ENCODE data around the gene PODXL. TPM values are rescaled to one million over a fixed set of nuclear protein-coding genes. Genes with fewer than 3 reads are reported as not detected.

Gene PODXL
- total and polyA plus RNA-seq, 10 of the 15 experiments (the other 5 are each of a cell fraction or from before 2014, with no cell fraction given): 0.04 to 1.8 (median 0.38) TPM

DNA sequence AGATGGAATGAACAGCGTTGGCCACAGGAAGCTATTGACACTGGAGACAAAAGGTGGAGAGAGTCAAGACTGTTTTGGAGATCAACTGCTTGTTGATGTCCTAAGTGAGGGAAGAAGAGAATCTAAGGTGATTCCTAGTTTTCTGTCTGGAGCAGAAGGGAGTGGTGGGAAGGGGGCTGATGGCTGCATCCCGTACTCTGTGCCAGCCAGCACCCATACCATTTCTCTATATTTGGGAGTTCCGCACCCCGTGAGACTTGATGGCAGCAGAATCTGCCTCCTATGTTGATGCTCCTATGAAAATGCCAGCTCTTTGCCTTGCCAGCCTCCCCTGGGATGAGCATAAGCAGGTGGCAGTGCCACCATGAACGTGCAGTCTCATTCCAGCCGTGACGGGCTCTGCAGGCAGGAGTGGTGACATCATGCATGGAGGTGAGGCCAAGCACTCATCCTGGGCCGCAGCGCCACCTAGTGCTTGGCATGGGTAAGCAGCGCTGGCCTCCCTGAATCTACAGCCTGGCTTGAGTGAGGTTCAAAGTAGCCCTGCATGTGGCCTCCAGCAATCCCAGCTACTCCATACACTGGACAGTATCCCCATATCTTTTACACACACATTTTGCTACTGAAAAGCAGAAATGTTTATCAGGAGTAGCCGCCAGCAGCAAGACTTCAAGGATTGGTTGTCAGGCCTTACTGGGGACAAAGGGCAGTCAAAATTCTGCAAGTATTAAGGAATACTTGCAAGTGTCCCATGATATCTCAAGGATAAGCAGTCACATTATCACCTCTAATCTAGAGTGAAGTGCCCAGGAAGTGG, 43.0 kb downstream of the PODXL start (continued):
- TF ChIP-seq, protein P1, sequence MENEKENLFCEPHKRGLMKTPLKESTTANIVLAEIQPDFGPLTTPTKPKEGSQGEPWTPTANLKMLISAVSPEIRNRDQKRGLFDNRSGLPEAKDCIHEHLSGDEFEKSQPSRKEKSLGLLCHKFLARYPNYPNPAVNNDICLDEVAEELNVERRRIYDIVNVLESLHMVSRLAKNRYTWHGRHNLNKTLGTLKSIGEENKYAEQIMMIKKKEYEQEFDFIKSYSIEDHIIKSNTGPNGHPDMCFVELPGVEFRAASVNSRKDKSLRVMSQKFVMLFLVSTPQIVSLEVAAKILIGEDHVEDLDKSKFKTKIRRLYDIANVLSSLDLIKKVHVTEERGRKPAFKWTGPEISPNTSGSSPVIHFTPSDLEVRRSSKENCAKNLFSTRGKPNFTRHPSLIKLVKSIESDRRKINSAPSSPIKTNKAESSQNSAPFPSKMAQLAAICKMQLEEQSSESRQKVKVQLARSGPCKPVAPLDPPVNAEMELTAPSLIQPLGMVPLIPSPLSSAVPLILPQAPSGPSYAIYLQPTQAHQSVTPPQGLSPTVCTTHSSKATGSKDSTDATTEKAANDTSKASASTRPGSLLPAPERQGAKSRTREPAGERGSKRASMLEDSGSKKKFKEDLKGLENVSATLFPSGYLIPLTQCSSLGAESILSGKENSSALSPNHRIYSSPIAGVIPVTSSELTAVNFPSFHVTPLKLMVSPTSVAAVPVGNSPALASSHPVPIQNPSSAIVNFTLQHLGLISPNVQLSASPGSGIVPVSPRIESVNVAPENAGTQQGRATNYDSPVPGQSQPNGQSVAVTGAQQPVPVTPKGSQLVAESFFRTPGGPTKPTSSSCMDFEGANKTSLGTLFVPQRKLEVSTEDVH (IDR thresholded peaks at IDR 0.05; ENCODE audit: low read depth, partially characterized antibody): no peak
- no peak for TF ChIP-seq FOXK2 (IDR thresholded peaks at IDR 0.05)
- peak; percentile 66 for TF ChIP-seq JUND (IDR thresholded peaks at IDR 0.05; ENCODE audit: low read depth, low read length)
- TF ChIP-seq CEBPB (IDR thresholded peaks at IDR 0.05; ENCODE audit: borderline replicate concordance in 1 of 2, low read depth in 2 of 2, low read length in 2 of 2): no peak
- TF ChIP-seq CHD1 (IDR thresholded peaks at IDR 0.05; ENCODE audit: low read depth, low read length): no peak
- TF ChIP-seq MYB (IDR thresholded peaks at IDR 0.05; ENCODE audit: borderline replicate concordance, low read depth, low read length): no peak
- no peak for TF ChIP-seq POLR2AphosphoS2 (IDR thresholded peaks at IDR 0.05; ENCODE audit: low read depth, low read length)
- no peak for TF ChIP-seq CBFB (IDR thresholded peaks at IDR 0.05; ENCODE audit: low read depth)
- TF ChIP-seq YY1 (IDR thresholded peaks at IDR 0.05; ENCODE audit: low read depth, low read length): peak; percentile 59; the same call in 1 of the 2 replicates
- TF ChIP-seq WRNIP1 (IDR thresholded peaks at IDR 0.05; ENCODE audit: borderline replicate concordance, low read depth, low read length): no peak
- no peak for TF ChIP-seq ZNF687 (IDR thresholded peaks at IDR 0.05)
- TF ChIP-seq BACH1 (IDR thresholded peaks at IDR 0.05; ENCODE audit: borderline replicate concordance): no peak
- TF ChIP-seq, protein P2, sequence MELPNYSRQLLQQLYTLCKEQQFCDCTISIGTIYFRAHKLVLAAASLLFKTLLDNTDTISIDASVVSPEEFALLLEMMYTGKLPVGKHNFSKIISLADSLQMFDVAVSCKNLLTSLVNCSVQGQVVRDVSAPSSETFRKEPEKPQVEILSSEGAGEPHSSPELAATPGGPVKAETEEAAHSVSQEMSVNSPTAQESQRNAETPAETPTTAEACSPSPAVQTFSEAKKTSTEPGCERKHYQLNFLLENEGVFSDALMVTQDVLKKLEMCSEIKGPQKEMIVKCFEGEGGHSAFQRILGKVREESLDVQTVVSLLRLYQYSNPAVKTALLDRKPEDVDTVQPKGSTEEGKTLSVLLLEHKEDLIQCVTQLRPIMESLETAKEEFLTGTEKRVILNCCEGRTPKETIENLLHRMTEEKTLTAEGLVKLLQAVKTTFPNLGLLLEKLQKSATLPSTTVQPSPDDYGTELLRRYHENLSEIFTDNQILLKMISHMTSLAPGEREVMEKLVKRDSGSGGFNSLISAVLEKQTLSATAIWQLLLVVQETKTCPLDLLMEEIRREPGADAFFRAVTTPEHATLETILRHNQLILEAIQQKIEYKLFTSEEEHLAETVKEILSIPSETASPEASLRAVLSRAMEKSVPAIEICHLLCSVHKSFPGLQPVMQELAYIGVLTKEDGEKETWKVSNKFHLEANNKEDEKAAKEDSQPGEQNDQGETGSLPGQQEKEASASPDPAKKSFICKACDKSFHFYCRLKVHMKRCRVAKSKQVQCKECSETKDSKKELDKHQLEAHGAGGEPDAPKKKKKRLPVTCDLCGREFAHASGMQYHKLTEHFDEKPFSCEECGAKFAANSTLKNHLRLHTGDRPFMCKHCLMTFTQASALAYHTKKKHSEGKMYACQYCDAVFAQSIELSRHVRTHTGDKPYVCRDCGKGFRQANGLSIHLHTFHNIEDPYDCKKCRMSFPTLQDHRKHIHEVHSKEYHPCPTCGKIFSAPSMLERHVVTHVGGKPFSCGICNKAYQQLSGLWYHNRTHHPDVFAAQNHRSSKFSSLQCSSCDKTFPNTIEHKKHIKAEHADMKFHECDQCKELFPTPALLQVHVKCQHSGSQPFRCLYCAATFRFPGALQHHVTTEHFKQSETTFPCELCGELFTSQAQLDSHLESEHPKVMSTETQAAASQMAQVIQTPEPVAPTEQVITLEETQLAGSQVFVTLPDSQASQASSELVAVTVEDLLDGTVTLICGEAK (IDR thresholded peaks at IDR 0.05; ENCODE audit: borderline replicate concordance): no peak
- TF ChIP-seq BMI1 (IDR thresholded peaks at IDR 0.05; ENCODE audit: borderline replicate concordance): no peak
- TF ChIP-seq CHD2 (IDR thresholded peaks at IDR 0.05; ENCODE audit: borderline replicate concordance, low read depth, low read length): no peak
